GM19193 (cell line): ENCODE results near the gene ASCC1.

Source experiments
- POLR2A ChIP-seq: IDR thresholded peaks from 4 replicates; pipeline ENCODE4 v1.6.1; 2011; ENCODE audit not compliant: insufficient read depth, insufficient read length; ENCODE audit errors: extremely low read depth

The ASCC1 gene

GRCh38 chr10:72092171-72092924 is 123.7 kb downstream of the ASCC1 start:
- TF ChIP-seq POLR2A: no peak

GRCh38 chr10:72090326-72090725 is 125.8 kb downstream of the ASCC1 start:
- no peak for TF ChIP-seq POLR2A

DNA sequence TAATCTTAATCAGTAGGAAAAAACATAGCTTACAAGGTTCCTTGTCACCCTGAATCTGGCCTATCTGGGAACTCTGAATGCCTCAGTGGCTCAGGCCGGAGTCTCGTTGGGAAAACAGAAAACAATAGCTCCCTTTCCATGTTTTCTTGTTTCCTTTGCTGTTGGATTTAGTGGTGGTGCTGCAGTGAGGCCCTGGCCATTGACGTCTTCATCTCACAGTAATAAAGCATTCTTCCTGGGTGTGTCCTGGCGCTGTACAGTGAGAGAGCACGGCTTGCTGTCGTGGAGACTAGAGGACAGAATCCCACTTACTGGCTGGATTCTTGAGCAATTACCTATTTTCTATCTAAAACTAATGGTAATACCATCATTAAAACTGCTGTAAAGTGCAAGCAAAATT is 126.5 kb downstream of the ASCC1 start:
- TF ChIP-seq POLR2A: no peak

DNA sequence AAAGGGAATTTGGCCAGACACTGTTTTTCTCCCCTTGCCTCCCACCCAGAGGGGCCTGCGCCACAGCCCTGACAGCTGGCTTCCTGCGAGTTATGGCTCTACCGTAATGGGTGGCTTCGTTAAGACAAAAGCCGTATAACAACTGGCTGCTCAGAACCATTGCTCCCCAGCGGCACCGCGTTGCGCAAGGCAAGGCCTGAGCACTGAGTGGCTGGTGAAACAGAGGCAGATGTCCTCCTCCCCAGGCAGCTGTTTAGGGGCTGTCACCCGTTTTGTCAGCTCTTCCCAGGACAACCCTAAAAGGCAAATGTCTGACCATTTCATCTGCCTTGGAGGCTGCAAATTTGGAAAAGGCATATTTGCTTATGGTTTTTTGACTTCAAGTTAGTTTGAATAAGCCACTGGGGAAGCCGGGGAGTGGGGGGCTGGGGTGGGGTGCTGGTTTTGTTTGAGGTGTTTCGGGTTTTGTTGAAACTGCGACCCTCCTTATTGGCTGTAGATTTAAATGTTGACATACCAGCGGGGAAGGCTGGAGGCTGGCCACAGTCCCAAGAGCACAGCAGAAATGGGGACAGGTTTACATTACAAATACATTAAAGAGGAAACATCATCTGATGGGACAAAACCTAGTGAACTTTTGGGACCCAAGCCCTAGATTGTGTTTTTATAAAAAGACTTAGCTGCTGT is 127.0 kb downstream of the ASCC1 start:
- TF ChIP-seq POLR2A: no peak

- TF ChIP-seq POLR2A: no peak
Observed at GRCh38 chr10:72087969-72088888, 127.8 kb downstream of the ASCC1 start, which contains the start of gene SPOCK2. Gene SPOCK2, minus strand, starts transcription at chr10:72088551. Its CDS starts 223 bp downstream, at chr10:72088328.

DNA sequence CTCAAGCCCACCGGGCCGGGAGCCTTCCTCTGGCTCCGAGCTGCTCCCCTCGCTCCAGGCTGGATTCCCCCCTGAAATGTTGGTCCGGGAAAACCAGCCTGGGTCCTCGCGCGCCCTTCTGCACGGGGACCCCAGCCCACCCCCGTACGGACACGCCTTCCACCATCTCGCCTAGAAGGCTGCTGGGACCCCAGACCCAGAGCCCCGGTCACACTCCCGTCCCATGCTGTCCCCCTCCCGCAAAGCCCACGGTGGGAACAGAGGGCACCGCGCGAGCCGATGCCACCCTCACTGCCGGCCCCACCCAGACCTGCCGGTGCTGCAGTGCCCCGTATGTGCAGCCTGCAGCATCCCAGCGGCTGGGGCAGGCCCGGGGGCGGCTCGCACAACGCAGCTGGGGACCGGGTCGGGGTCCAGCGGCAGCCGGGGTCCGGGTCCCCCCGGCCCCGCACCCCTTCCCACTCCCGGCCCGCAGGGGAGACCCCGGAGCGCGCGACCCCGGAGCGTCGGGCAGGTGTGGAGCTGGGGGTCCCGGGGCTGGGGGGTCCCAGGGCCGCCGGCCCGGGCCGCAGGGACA is 128.6 kb downstream of the ASCC1 start:
- no peak for TF ChIP-seq POLR2A

- TF ChIP-seq POLR2A: no peak
Observed at GRCh38 chr10:72086466-72087391, 129.3 kb downstream of the ASCC1 start.

GRCh38 chr10:72085864-72086465 is 130.1 kb downstream of the ASCC1 start:
- TF ChIP-seq POLR2A: no peak

DNA sequence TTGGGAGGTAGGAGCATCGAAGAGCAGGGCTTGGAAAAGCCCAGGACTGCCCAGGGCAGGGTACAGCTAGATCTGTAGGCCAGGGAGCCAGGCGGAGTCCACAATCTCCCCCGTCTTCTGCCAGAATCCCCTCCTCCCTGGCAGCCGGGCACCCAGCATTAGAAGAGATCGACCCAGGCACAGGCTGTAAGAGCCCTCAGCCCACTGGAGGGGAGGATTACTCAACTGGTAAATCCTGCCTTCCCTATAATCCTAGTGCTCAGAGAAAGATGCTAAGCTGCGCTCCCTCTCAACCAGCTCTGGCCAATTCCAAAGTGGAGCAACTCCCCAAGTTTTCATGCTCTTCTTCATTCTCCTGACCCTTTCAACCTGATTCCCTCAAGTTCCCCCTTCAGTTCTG is 130.9 kb downstream of the ASCC1 start:
- no peak for TF ChIP-seq POLR2A

DNA sequence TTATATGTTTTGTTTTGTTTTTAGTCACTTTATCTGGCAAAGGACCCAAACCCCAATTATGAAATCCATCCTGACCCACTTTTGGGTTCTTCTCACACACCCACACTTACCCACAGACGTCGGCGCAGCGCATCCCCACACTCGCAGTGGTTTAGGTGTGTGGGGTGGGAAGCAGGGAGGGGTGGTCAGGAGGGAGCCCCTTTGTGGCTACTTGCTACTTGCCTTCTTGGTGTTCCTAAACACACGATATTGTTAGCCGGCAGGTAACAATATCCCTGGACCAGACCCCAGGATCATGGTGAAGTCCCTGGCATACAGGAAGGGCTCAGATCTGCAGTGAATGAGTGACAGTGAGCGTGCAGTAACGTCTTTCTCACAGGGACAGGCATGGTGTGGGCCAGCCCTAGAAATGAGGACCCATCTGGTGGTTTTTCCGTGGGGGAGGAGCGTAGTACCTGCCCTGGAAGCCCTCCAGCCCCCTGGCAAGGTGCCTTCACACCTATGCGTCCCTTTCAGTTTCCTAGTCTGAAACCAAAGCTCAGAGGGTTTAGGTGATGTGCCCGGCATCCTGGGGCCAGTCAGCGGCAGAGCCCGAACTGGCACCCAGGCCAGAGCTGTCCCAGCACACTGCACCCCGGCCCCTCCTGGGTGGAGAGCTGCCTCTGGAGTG is 132.2 kb downstream of the ASCC1 start:
- TF ChIP-seq POLR2A: no peak

DNA sequence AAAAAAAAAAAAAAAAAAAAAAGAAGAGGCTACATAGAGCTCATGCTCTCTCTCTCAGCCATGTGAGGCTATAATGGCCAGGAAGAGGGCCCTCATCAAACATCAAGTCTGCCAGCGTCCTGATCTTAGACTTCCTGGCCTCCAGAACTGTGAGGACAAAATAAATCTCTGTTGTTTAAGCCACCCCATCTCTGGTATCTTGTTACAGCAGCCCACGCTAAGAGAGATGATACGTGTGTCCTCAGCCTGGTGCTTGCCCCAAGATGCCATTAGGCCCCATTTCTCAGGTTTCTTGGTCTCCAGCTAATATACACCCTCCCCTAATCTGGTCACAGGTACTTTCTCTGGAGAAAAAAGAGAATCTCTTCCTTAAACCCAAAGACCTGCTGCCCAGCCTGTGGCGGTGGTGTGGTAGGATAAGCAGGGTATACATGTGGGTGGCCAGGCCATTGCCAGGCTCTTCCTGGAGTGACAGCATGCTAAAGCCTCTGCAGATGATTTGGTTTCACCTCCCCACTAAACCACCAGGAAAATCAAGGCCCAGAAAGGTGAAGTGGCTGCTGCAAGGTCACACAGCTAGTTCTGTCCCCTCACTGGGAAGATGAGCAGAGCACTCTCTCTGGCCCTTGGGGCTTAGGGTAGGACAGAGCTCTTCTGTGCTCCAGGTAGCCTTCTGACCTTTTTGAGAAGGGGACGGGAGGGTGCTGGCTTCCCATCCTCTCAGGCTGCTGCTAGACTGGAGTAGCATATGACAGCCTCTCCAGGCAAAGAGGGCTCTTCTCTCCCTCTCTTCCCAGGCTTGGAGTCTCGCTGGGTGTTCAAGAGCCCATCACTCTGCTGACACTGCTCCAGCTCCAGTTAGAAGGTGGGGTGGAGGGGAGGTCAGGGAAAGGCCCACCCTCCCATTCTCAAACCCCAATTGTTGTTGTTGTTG is 133.0 kb downstream of the ASCC1 start:
- no peak for TF ChIP-seq POLR2A
